SK-MEL-5 (cell line): Measurements from ENCODE around the gene FABP3. TPM values are rescaled to one million over a fixed set of nuclear protein-coding genes. Genes with fewer than 3 reads are reported as not detected.

Experiments
- DNase-seq: peaks from one replicate; pipeline ENCODE4 v3.0.0-alpha.2; 2016; ENCODE audit warnings: low read depth, low spot score
- in situ Hi-C: cut with HindIII; loops from 2 replicates; pipeline ENCODE4 v1.10.0; 2016; ENCODE audit warnings: low sequenced_read_pairs, high pct_unique_total_duplicates, low pct_unique_long_range_greater_than_20kb
- total RNA-seq: library from RNA; depleted of rRNA; stranded (reverse); fragments of >200 nt; shearing (Covaris generic); gene quantifications from 2 replicates; pipeline ENCODE4 v1.2.3, GENCODE V29; 2014; rRNA removed

Gene FABP3
- total RNA-seq, 1 experiment from 2014 or later = not detected

DNA sequence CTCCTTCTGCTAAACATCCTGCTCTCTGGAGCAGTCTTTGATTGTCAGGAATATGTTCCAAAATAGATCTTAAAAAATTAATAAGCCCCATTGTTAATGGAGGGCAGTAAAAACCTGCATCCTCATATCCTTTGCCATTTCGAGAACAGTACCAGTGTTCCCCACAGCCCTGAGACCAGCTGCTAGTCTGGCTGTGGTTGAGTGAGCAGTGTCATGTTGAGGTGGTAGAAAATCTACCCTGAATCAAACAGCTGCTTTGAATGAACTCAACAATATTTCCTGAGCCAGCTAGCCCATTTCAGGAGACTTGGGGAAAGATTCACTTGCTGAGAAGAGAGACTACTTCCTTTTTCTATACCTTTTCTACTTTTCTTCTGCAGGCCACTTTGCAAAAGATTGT is 24.4 kb downstream of the FABP3 start:
- in situ Hi-C loops = no loop called here

DNA sequence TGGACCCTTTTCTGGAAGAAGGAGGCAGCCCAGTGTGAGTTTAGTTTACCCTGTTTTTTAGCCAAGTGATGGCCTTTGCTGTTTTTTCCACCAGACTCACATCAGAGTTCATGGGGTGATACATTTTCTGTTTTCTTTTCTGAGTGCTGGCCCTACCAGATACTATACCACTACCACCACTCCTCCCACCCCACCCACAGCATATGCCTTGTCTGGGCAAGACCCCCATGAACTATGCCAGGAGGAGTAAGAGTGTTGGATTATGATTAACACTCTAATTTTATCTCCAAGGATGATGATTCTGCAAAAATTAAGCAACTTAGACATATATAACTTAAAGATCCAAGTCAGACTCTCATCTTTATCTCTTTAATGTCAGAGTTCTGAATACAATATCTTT is 26.1 kb downstream of the FABP3 start:
- in situ Hi-C loops = no loop called here
- no peak for DNase-seq

More for the DNA sequence above, 24.4 kb downstream of the FABP3 start:
- DNase-seq = no peak

DNA sequence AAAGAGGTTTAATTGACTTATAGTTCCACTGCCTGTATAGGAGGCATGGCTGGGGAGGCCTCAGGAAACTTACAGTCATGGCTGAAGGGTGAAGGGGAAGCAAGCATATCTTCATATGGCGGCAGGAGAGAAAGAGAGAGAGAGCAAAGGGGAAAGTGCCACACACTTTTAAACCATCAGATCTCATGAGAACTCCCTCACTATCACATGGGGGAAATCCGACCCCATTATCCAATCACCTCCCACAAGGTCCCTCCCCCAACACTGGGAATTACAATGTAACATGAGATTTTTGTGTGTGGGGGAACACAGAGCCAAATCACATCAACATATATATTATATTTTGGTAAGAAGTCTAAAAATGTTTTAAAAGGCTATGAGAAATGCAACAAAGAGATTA is 27.2 kb downstream of the FABP3 start:
- in situ Hi-C loops = no loop called here
- no peak for DNase-seq

DNA sequence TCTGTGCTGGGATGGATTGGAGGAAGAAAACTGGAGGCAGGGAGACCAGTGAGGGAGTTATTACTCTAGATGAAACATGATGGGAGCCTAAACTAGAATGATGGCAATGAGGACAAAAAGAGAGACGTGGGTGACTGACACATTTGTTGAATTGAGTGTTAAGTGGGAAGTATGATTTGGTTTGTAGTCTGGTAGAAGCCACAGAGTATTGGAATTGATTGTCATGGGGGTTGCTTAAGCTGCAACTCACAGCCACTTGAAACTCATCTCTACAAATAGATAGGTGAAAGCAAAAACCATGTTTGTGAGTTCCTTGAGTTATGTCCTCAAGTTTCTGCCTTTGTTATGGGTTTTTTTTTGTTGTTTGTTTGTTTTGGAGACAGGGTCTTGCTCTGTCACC is 28.4 kb downstream of the FABP3 start:
- DNase-seq = no peak
- in situ Hi-C loops = no loop called here

DNA sequence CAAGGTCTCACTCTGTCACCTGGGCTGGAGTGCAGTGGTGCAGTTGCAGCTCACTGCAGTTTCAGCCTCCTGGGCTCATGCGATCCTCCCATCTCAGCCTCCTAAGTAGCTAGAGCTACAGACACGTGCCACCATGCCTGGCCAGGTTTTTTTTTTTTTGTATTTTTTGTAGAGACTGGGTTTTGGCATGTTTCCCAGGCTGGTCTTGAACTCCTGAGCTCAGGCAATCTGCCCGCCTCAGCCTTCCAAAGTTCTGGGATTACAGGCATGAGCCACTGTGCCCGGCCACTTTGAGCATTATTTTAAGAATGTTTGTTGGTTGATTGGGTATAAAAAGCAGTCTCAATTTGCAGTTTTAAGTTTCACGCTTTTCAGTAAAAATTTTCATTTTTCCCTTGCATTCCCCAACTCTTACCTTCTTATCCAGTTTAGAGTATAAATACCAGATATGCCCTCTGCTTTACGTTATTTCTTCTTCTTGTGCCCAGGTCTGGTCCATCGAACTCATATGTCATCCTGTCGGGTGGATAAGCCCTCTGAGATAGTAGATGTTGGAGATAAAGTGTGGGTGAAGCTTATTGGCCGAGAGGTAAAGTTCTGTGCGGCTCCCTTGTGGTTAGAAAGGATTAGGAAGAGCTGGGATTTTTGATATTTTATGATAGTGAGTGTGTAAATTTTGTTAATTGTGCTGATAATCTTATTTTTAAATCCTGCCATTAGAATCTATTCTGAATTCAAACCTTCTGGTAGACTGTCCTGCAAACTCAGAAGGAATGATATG is 36.0 kb downstream of the FABP3 start:
- DNase-seq = no peak
- in situ Hi-C loops = no loop called here

DNA sequence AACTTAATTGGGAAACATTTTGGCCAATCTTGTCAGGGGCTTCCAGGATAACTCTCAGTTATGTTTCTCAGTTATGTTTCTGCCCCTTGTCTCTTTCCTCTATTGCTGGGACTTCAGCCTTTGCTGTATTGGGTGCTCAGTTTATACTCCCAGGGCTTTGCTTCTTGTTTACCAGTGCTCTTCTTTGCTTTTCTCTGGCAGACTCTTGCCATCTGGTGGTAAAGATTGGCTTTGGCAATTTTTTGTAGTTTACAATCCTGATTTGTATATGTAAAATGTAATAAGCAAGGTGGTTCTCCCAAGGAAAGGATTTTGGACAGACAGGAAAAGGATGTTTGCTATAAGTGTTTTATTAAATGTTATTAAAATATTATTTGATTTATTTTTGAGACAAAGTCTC is 37.9 kb downstream of the FABP3 start:
- DNase-seq = peak; percentile 72
- in situ Hi-C loops = no loop called here

DNA sequence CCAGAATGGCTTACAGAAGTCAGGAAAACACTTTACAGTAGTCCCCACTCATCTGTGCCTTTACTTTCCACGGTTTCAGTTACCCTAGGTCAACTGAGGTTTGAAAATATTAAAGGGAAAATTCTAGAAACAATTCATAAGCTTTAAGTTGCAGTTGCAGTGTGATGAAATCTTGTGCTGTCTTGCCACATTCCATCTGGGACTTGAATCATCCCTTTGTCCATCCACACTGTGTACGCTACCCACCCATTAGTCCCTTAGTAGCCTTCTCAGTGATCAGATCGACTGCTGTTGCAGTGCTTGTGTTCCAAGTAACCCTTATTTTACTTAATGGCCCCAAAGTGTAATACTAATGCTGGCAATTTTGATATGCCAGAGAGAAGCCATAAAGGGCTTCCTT is 45.5 kb downstream of the FABP3 start:
- in situ Hi-C loops = no loop called here
- DNase-seq = peak; percentile 32

DNA sequence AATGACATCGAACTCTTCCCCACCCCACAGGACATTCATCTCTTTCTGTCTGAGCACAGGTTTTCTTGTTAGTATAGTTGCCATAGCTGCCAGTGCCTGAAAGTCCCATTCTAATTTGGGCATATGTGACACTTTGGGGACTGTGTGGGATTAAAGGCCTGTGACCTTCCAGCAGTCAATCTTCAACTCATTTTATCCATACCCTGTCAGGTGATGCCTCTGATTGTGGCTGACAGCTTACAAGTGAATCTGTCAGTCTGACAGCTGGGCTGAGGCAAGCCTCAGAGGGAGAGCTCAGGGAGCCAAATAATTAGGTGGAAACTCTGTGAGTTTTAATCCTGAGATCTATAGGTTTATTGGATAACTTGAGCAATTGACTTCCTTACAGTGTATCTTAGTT is 46.4 kb downstream of the FABP3 start:
- in situ Hi-C loops = no loop called here
- DNase-seq = no peak

DNA sequence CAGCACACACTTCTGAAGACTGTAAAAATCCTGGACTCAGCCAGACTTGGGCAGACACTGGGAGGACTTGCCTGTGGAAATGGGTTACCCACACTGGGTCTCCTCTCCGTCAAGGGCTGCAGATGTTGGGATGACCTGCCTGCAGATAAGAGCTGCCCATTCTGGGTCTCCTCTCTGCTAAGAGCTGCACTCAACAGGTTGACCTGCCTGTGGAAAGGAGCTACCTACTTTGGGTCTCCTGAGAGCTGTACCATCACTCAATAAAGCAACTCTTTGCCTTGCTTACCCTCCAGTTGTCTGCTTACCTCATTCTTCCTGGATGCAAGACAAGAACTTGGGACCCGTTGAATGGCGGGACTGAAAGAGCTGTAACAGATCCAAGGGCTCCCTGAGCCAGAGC is 47.9 kb downstream of the FABP3 start:
- in situ Hi-C loops = no loop called here
- DNase-seq = no peak

DNA sequence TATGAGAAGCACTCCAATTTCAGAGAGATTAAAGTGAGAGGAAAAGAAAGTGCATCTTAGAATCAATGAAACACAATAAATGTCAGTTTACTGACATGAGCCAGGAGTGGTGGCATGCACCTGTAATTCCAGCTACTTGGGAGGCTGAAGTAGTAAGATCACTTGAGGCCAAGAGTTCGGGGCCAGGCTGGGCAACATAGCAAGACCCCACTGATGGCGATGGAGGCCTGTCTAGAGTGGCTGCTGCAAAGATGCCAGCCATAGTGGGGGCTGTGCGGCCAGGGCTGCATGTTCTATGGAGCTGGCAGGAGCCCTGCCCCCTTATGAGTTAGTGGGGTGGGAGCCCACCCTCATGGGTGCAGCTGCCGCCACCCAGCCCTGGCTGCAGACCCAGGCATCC is 48.8 kb downstream of the FABP3 start:
- in situ Hi-C loops = no loop called here
- DNase-seq = no peak

DNA sequence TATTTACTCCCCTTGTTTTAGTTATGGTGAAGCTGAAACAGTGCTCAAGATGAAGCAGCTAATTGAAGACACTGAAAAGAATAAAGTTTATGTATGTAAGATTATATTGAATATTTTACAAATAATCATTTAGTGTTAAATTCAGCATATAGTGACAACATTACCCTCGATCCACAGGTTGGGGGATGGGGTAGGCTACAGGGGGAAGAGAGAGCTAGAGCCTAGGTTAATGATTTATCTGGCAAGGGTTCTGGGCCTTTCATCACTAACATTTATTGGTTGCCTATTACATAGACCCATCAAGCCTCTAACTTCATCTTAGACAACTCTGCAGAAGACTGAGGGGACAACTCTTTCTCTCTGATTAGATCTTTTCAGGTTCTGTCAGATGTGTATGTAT is 54.7 kb downstream of the FABP3 start:
- in situ Hi-C loops = no loop called here
- DNase-seq = no peak

DNA sequence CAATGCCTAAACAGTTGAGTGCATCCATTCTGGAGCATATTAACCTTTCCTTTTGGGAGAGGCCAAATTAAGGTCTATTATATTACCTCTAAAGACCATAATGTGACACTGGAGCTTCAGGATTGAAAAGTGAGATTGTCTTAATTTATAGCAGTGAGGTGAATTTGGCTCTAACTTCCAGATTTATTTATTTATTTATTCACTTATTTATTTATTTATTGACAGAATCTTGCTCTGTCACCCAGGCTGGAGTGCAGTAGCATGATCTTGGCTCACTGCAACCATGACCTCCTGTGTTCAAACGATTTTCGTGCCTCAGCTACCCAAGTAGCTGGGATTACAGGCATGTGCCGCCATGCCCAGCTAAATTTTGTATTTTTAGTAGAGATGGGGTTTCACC is 57.0 kb downstream of the FABP3 start:
- in situ Hi-C loops = no loop called here
- DNase-seq = no peak

Other genes starting within 250 kb of the FABP3 start
- gene NKAIN1, start 133.2 kb downstream of the FABP3 start, total RNA-seq = 2.9 and 5.1 TPM in 2 replicates
- 98.5 and 102 TPM in 2 replicates for gene SNRNP40, start 76.3 kb downstream of the FABP3 start, total RNA-seq
- 35.3 and 38.0 TPM in 2 replicates for gene ZCCHC17, start 76.0 kb downstream of the FABP3 start, total RNA-seq
- 6.6 and 8.1 TPM in 2 replicates for gene SERINC2, start 40.1 kb upstream of the FABP3 start, total RNA-seq
- 0.13 TPM in 1 of 2 replicates, not detected in the other for gene TINAGL1, start 203.4 kb upstream of the FABP3 start, total RNA-seq
- not detected in 2 replicates for gene HCRTR1, start 244.6 kb upstream of the FABP3 start, total RNA-seq